ENCODE data around the gene SMIM32. TPM values are rescaled to one million over a fixed set of nuclear protein-coding genes. Genes with fewer than 3 reads are reported as not detected.

The SMIM32 gene
- total and polyA plus RNA-seq, 9 donors, result 0.13 TPM; not detected in 8

- intact Hi-C loops (cut with DNase I), result loop anchor here (1.0 to 10.0 kb wide), 5 partner anchors 265 to 325 kb away; no protein-coding TSS in a partner anchor
- no peaks in the 10 kb centered on the region for H3K27me3 ChIP-seq
- H3K27ac ChIP-seq, result no peak overlapping the region
- no peaks in the 10 kb centered on the region for H3K9me3 ChIP-seq
- H3K4me1 ChIP-seq (ENCODE audit: insufficient read depth), result no peaks in the 10 kb centered on the region
- WGBS, 3 donors, result 39 to 48% (median 41%) methylated on average over 10 of the region's 10 CpGs
- no peaks in the 10 kb centered on the region for H3K36me3 ChIP-seq
- no peak for TF ChIP-seq EP300 (IDR thresholded peaks at IDR 0.05)
- peak; percentile 47 to 85 (median 73) for TF ChIP-seq CTCF (IDR thresholded peaks at IDR 0.05)
- peak; percentile 45 to 68 (median 64) for DNase-seq
- no peak overlapping the region for H3K4me3 ChIP-seq
Observed at GRCh38 chr5:136212252-136212721, 19.3 kb upstream of the SMIM32 start.

GRCh38 chr5:136211282-136212040 is 18.5 kb upstream of the SMIM32 start:
- Histone ChIP-seq H3K9me3 (no peaks in the 10 kb centered on the region), H3K36me3 (no peaks in the 10 kb centered on the region), H3K4me1 (ENCODE audit: insufficient read depth) (no peaks in the 10 kb centered on the region), H3K27ac (no peak overlapping the region), H3K4me3 (no peak overlapping the region), H3K27me3 (no peaks in the 10 kb centered on the region)
- no peak for DNase-seq
- intact Hi-C loops (cut with DNase I), result loop anchor here (1.0 to 10.0 kb wide), 5 partner anchors 264 to 324 kb away; no protein-coding TSS in a partner anchor
- WGBS, 3 donors, result 74 to 84% (median 79%) methylated on average over 10 of the region's 10 CpGs
- TF ChIP-seq EP300 (IDR thresholded peaks at IDR 0.05) (no peak), CTCF (IDR thresholded peaks at IDR 0.05) (no peak), POLR2A (IDR thresholded peaks at IDR 0.05) (no peak)

GRCh38 chr5:136210259-136210658 is 17.3 kb upstream of the SMIM32 start:
- no peak for TF ChIP-seq CTCF (IDR thresholded peaks at IDR 0.05)
- no peak for TF ChIP-seq EP300 (IDR thresholded peaks at IDR 0.05)
- no peak for TF ChIP-seq POLR2A (IDR thresholded peaks at IDR 0.05)
- H3K4me1 ChIP-seq (ENCODE audit: insufficient read depth), result no peaks in the 10 kb centered on the region
- H3K27me3 ChIP-seq, result no peaks in the 10 kb centered on the region
- H3K4me3 ChIP-seq, result no peak overlapping the region
- H3K36me3 ChIP-seq, result no peaks in the 10 kb centered on the region
- no peaks in the 10 kb centered on the region for H3K9me3 ChIP-seq
- 76 to 82% (median 77%) methylated on average over 4 of the region's 4 CpGs for WGBS, 3 donors
- DNase-seq, result no peak
- intact Hi-C loops (cut with DNase I), result loop anchor here (5.0 to 10.0 kb wide), 4 partner anchors 263 to 323 kb away; no protein-coding TSS in a partner anchor
- no peak overlapping the region for H3K27ac ChIP-seq

- no peaks in the 10 kb centered on the region for H3K4me1 ChIP-seq (ENCODE audit: insufficient read depth)
- no peak for DNase-seq
- TF ChIP-seq POLR2A (IDR thresholded peaks at IDR 0.05) (no peak), CTCF (IDR thresholded peaks at IDR 0.05) (no peak), EP300 (IDR thresholded peaks at IDR 0.05) (no peak)
- H3K27me3 ChIP-seq, result no peaks in the 10 kb centered on the region
- 90 to 94% (median 90%) methylated on average over 14 of the region's 14 CpGs for WGBS, 3 donors
- intact Hi-C loops (cut with DNase I), result no loop called here
- no peaks in the 10 kb centered on the region for H3K9me3 ChIP-seq
- H3K36me3 ChIP-seq, result no peaks in the 10 kb centered on the region
- no peak overlapping the region for H3K27ac ChIP-seq
- H3K4me3 ChIP-seq, result no peak overlapping the region
Observed at GRCh38 chr5:136209346-136209910, 16.5 kb upstream of the SMIM32 start.
